Hematopoietic multipotent progenitor cell (in vitro differentiated cells): ENCODE results near the gene HMGN4. TPM values are rescaled to one million over a fixed set of nuclear protein-coding genes. Genes with fewer than 3 reads are reported as not detected.
A peak's percentile ranks its signal among the peaks of the same experiment; 100 is the strongest.

ENCODE experiments used
- DNase-seq, 3 donors: peaks; one replicate each; pipeline ENCODE4 v3.0.0-alpha.2; 2011 to 2015; ENCODE audit warnings: low read depth in 2 of 3, low spot score in 2 of 3
- small RNA-seq: library from RNA; depleted of rRNA; stranded (forward); fragments of <200 nt; gene quantifications from one replicate; pipeline ENCODE3, GENCODE V24; 2012
- total RNA-seq: library from RNA; depleted of rRNA; stranded (reverse); fragments of >200 nt; gene quantifications from one replicate; pipeline ENCODE4 v1.2.3, GENCODE V29; 2012

The HMGN4 gene
- total RNA-seq, 1 donor: 31.8 TPM

- DNase-seq: no peak
Measured at GRCh38 chr6:26575494-26575939, 37.4 kb downstream of the HMGN4 start.

- peak in 1 of 3 donors; percentile 24 for DNase-seq
Measured at GRCh38 chr6:26576407-26576843, 38.3 kb downstream of the HMGN4 start.

- peak in 2 of 3 donors; percentile 44 to 69 for DNase-seq
Measured at GRCh38 chr6:26576929-26577719, 39.0 kb downstream of the HMGN4 start.

GRCh38 chr6:26577720-26578072, 39.5 kb downstream of the HMGN4 start:
- DNase-seq: no peak

GRCh38 chr6:26578279-26578678, 40.1 kb downstream of the HMGN4 start:
- DNase-seq: no peak

GRCh38 chr6:26578741-26579140, 40.6 kb downstream of the HMGN4 start:
- no peak for DNase-seq

- no peak for DNase-seq
Measured at GRCh38 chr6:26581164-26581915, 43.2 kb downstream of the HMGN4 start.

- no peak for DNase-seq
Measured at GRCh38 chr6:26588965-26589364, 50.8 kb downstream of the HMGN4 start.

GRCh38 chr6:26592649-26593048, 54.5 kb downstream of the HMGN4 start:
- DNase-seq: peak in 1 of 3 donors; percentile 24

- no peak for DNase-seq
Measured at GRCh38 chr6:26593278-26594130, 55.3 kb downstream of the HMGN4 start.

GRCh38 chr6:26594131-26594498, 55.9 kb downstream of the HMGN4 start:
- no peak for DNase-seq

GRCh38 chr6:26594730-26595632, 56.8 kb downstream of the HMGN4 start:
- DNase-seq: peak in 1 of 3 donors; percentile 51

GRCh38 chr6:26595669-26596269, 57.6 kb downstream of the HMGN4 start:
- peak; percentile 84 to 88 (median 88) for DNase-seq

Small RNA genes within 50 kb of the gene (small RNA-seq; reads per million reads assigned to genes)
- not detected for gene RNU6-502P

Other genes with a start within 250 kb of the HMGN4 start
- 42.0 TPM for gene BTN3A2, start 173.2 kb upstream of the HMGN4 start, total RNA-seq
- 18.6 TPM for gene BTN2A2, start 155.3 kb upstream of the HMGN4 start, total RNA-seq
- 26.7 TPM for gene BTN3A1, start 136.1 kb upstream of the HMGN4 start, total RNA-seq
- gene BTN3A3, start 97.9 kb upstream of the HMGN4 start, total RNA-seq: 21.0 TPM
- gene BTN2A1, start 80.4 kb upstream of the HMGN4 start, total RNA-seq: 10.0 TPM
- gene BTN1A1, start 38.1 kb upstream of the HMGN4 start, total RNA-seq: not detected
- gene ABT1, start 58.6 kb downstream of the HMGN4 start, total RNA-seq: 23.2 TPM
- 4.8 TPM for gene ZNF322, start 121.4 kb downstream of the HMGN4 start, total RNA-seq